GM10248 (cell line): ENCODE measurements around the gene CAMTA1.
"Not testable (repeated sequence)": the region's sequence is repeated elsewhere in the genome, so short reads cannot be mapped to it uniquely, and the experiment has no call there.

Experiments
- CTCF ChIA-PET: fragments of 300-600 bp; sonication (Branson Sonifier 250); formaldehyde crosslinking; extraction: SDS; loops from one replicate; lab custom pipeline; 2021; ENCODE audit warnings: antibody characterized with exemption; lab: Yijun Ruan, JAX
- POLR2A ChIA-PET: fragments of 350-650 bp; sonication (Branson Sonifier 250); formaldehyde crosslinking; extraction: SDS; loops from one replicate; lab custom pipeline; 2020; ENCODE audit warnings: antibody characterized with exemption; lab: Yijun Ruan, JAX
- DNase-seq: peaks from one replicate; pipeline ENCODE4 v3.0.0; 2012; ENCODE audit errors: extremely low spot score
- CTCF ChIP-seq: IDR thresholded peaks from 2 replicates; pipeline ENCODE4 v1.5.1; 2012; ENCODE audit warnings: mild to moderate bottlenecking, low read depth; ENCODE audit errors: extremely low read depth, missing control alignments, control extremely low read depth

CAMTA1 gene

GRCh38 chr1:6785318-6785727 lies at the start of gene CAMTA1:
Gene CAMTA1, plus strand, starts transcription at chr1:6785454. Its CDS starts 77 bp downstream, at chr1:6785531.
- ChIA-PET POLR2A (interaction anchor here (0.8 to 1.0 kb wide), 2 partner anchors 13 to 40 kb away, joined by 3 read pairs; no protein-coding TSS in a partner anchor), CTCF (interaction anchor here (0.9 to 1.5 kb wide), 4 partner anchors 10 to 103 kb away, joined by 4 read pairs; partner anchors contain the start of gene DNAJC11)
- DNase-seq: no peak
- TF ChIP-seq CTCF: no peak

GRCh38 chr1:6738987-6739676 lies 46.1 kb upstream of the CAMTA1 start:
- CTCF ChIA-PET: no interaction called here
- POLR2A ChIA-PET: no interaction called here
- DNase-seq: no peak
- TF ChIP-seq CTCF: no peak

GRCh38 chr1:6742676-6743188 lies 42.5 kb upstream of the CAMTA1 start:
- DNase-seq, POLR2A ChIA-PET: not testable (repeated sequence)
- CTCF ChIA-PET: interaction anchor here (1.6 kb wide), 1 partner anchor 23 kb away, joined by 5 read pairs; no protein-coding TSS in a partner anchor

GRCh38 chr1:6743189-6744101 lies 41.8 kb upstream of the CAMTA1 start:
- POLR2A ChIA-PET: interaction anchor here (0.6 to 0.7 kb wide), 2 partner anchors 18 to 1630 kb away, joined by 3 read pairs; no protein-coding TSS in a partner anchor
- TF ChIP-seq CTCF: no peak
- CTCF ChIA-PET: interaction anchor here (0.7 to 1.6 kb wide), 2 partner anchors 20 to 24 kb away, joined by 3 to 5 read pairs; no protein-coding TSS in a partner anchor
- peak; percentile 43 for DNase-seq

- POLR2A ChIA-PET: interaction anchor here (1.1 kb wide), 1 partner anchor 40 kb away, joined by 3 read pairs; the partner anchor contains the start of gene CAMTA1
- CTCF ChIA-PET: interaction anchor here (1.2 to 1.7 kb wide), 2 partner anchors 13 to 26 kb away, joined by 3 to 5 read pairs; no protein-coding TSS in a partner anchor
- no peak for TF ChIP-seq CTCF
- no peak for DNase-seq
These were observed 40.2 kb upstream of the CAMTA1 start for GRCh38 chr1:6745073-6745472.

- no peak for TF ChIP-seq CTCF
- no peak for DNase-seq
- CTCF ChIA-PET: interaction anchor here (1.2 to 1.3 kb wide), 2 partner anchors 15 to 295 kb away, joined by 3 to 4 read pairs; no protein-coding TSS in a partner anchor
- POLR2A ChIA-PET: no interaction called here
These were observed 37.6 kb upstream of the CAMTA1 start for GRCh38 chr1:6747674-6748073.
